ENCODE measurements around the gene EID2. TPM values are rescaled to one million over a fixed set of nuclear protein-coding genes. Genes with fewer than 3 reads are reported as not detected.

The EID2 gene
- total and polyA plus RNA-seq, 10 of the 15 experiments (the other 5 are each of a cell fraction or from before 2014, with no cell fraction given), result 1.6 to 11.4 (median 7.0) TPM

- H3K27ac ChIP-seq (ENCODE audit: control insufficient read depth, insufficient read depth), result no peak overlapping the region
- FAIRE-seq, result no peak
- SMC1A ChIA-PET (ENCODE audit: uncharacterized antibody, unreplicated experiment), result no interaction called here
- RAD21 ChIA-PET (ENCODE audit: unreplicated experiment), result no interaction called here
- no peaks in the 10 kb centered on the region; a peak in 1 of 4 replicates for H3K27me3 ChIP-seq (replicated peaks in 1 of 2; ENCODE audit: control insufficient read depth in 2 of 2, insufficient read depth in 2 of 2, low read length in 1 of 2)
- intact Hi-C loops (cut with micrococcal nuclease; ENCODE audit: unreplicated experiment) (no loop called here), in situ Hi-C loops (cut with MboI) (no loop called here)
- BruUV-seq (replicated peaks), result no TSS peak
- H3K9ac ChIP-seq (ENCODE audit: control insufficient read depth, insufficient read depth, low read length), result no peak overlapping the region
- no peaks in the 10 kb centered on the region for H3K79me2 ChIP-seq (ENCODE audit: control insufficient read depth, insufficient read depth, low read length)
- H2AFZ ChIP-seq (ENCODE audit: control insufficient read depth, low read depth, low read length), result peak overlapping the region; percentile 89; the same call in 1 of the 2 replicates
- CTCF ChIA-PET, result interaction anchor here (1.0 to 1.8 kb wide), 2 partner anchors 32 to 66 kb away, joined by 4 read pairs; no protein-coding TSS in a partner anchor
- DNase-seq (ENCODE audit: low read depth, low spot score), result no peak
- no peak overlapping the region for H3K4me3 ChIP-seq
- POLR2A ChIA-PET, result no interaction called here
- 71% methylated on average over 7 of the region's 7 CpGs for WGBS (ENCODE audit: insufficient coverage, insufficient replicate concordance, low lambda C conversion rate, missing lambda C conversion rate)
- H3K36me3 ChIP-seq (ENCODE audit: control insufficient read depth in 2 of 2, insufficient read depth in 2 of 2, low read length in 1 of 2), result no peaks in the 10 kb centered on the region
- peak overlapping the region; percentile 94; the same call in 1 of the 2 replicates for H3K4me2 ChIP-seq (ENCODE audit: control insufficient read depth, insufficient read depth)
- TF ChIP-seq BACH1 (IDR thresholded peaks at IDR 0.05; ENCODE audit: borderline replicate concordance) (no peak), MXI1 (IDR thresholded peaks at IDR 0.05; ENCODE audit: low read depth, low read length) (no peak), SIN3A (IDR thresholded peaks at IDR 0.05; ENCODE audit: low read depth, low read length) (0 out of 2 replicates have a peak, but pooled peaks have one; percentile 4), ATF7 (IDR thresholded peaks at IDR 0.05; ENCODE audit: low read depth) (no peak), POLR2A (IDR thresholded peaks at IDR 0.05; ENCODE audit: low read depth, low read length) (no peak), MEF2A (IDR thresholded peaks at IDR 0.05; ENCODE audit: insufficient read depth, low read depth, low read length) (no peak), EP300 (IDR thresholded peaks at IDR 0.05; ENCODE audit: borderline replicate concordance in 1 of 2, control insufficient read depth in 1 of 2, low read depth in 2 of 2, low read length in 2 of 2) (no peak), SMARCA5 (IDR thresholded peaks at IDR 0.05) (no peak)
- H3K9me3 ChIP-seq (replicated peaks; ENCODE audit: control insufficient read depth, insufficient read depth, low read length), result no peaks in the 10 kb centered on the region; the same call in 2 of the 3 replicates
- peaks cover 8% of the 10 kb centered on the region; the same call in 1 of the 2 replicates for H3K4me1 ChIP-seq (ENCODE audit: control insufficient read depth, insufficient read depth, low read length)
- no peak for ATAC-seq
- no peaks in the 10 kb centered on the region for H4K20me1 ChIP-seq (ENCODE audit: control insufficient read depth, insufficient read depth)
Measured at GRCh38 chr19:39506598-39506943, 33.4 kb downstream of the EID2 start.

All from GM12878 (cell line).